Measurements from ENCODE around the gene POC1A.

Gene POC1A

GRCh38 chr3:52118156-52118875 lies 35.9 kb downstream of the POC1A start:
- DNase-seq (ENCODE audit: low read depth, low spot score), result no peak
- ChIA-PET POLR2A (interaction anchor here (1.4 kb wide), 1 partner anchor 72 kb away, joined by 4 read pairs; no protein-coding TSS in a partner anchor), CTCF (interaction anchor here (0.6 to 21.9 kb wide), 8 partner anchors 7 to 119 kb away, joined by 3 to 779 read pairs (median 6); no protein-coding TSS in a partner anchor)
- TF ChIP-seq CTCF (IDR thresholded peaks at IDR 0.05; ENCODE audit: insufficient read depth, low read length, missing control alignments), result no peak
- no peak overlapping the region for H3K4me3 ChIP-seq (ENCODE audit: low read depth, low read length)

- no peak for DNase-seq (ENCODE audit: low read depth, low spot score)
- CTCF ChIA-PET, result interaction anchor here (1.6 to 21.9 kb wide), 6 partner anchors 7 to 119 kb away, joined by 4 to 779 read pairs (median 6); no protein-coding TSS in a partner anchor
- no peak overlapping the region for H3K4me3 ChIP-seq (ENCODE audit: low read depth, low read length)
- TF ChIP-seq CTCF (IDR thresholded peaks at IDR 0.05; ENCODE audit: insufficient read depth, low read length, missing control alignments), result no peak
- POLR2A ChIA-PET, result interaction anchor here (1.4 kb wide), 1 partner anchor 71 kb away, joined by 4 read pairs; no protein-coding TSS in a partner anchor
These were observed 36.7 kb downstream of the POC1A start for GRCh38 chr3:52117537-52117936.

GRCh38 chr3:52112056-52112455 lies 42.2 kb downstream of the POC1A start:
- CTCF ChIA-PET, result interaction anchor here (0.8 to 21.9 kb wide), 6 partner anchors 10 to 103 kb away, joined by 3 to 779 read pairs (median 5); no protein-coding TSS in a partner anchor
- no peak overlapping the region for H3K4me3 ChIP-seq (ENCODE audit: low read depth, low read length)
- no peak for TF ChIP-seq CTCF (IDR thresholded peaks at IDR 0.05; ENCODE audit: insufficient read depth, low read length, missing control alignments)
- POLR2A ChIA-PET, result no interaction called here
- DNase-seq (ENCODE audit: low read depth, low spot score), result no peak

GRCh38 chr3:52110502-52110901 lies 43.7 kb downstream of the POC1A start:
- ChIA-PET CTCF (interaction anchor here (1.0 to 21.9 kb wide), 6 partner anchors 10 to 102 kb away, joined by 3 to 779 read pairs (median 15); no protein-coding TSS in a partner anchor), POLR2A (no interaction called here)
- no peak for TF ChIP-seq CTCF (IDR thresholded peaks at IDR 0.05; ENCODE audit: insufficient read depth, low read length, missing control alignments)
- DNase-seq (ENCODE audit: low read depth, low spot score), result no peak
- no peak overlapping the region for H3K4me3 ChIP-seq (ENCODE audit: low read depth, low read length)

GRCh38 chr3:52109611-52110301 lies 44.5 kb downstream of the POC1A start:
- no peak overlapping the region for H3K4me3 ChIP-seq (ENCODE audit: low read depth, low read length)
- POLR2A ChIA-PET, result interaction anchor here (0.9 kb wide), 1 partner anchor 106 kb away, joined by 3 read pairs; no protein-coding TSS in a partner anchor
- CTCF ChIA-PET, result interaction anchor here (0.9 to 21.9 kb wide), 17 partner anchors 9 to 112 kb away, joined by 3 to 779 read pairs (median 6); no protein-coding TSS in a partner anchor
- no peak for TF ChIP-seq CTCF (IDR thresholded peaks at IDR 0.05; ENCODE audit: insufficient read depth, low read length, missing control alignments)
- no peak for DNase-seq (ENCODE audit: low read depth, low spot score)
